Breast epithelium (tissue), 3 donors: Measurements from ENCODE around the gene PRDM16.

ENCODE experiments used
- POLR2A ChIP-seq: fragments of 450-650 bp; IDR thresholded peaks from one replicate; pipeline ENCODE4 v1.6.1; 2016; ENCODE audit warnings: antibody characterized with exemption, mild to moderate bottlenecking, moderate library complexity
- POLR2AphosphoS5 ChIP-seq, 3 donors: sonication (generic); formaldehyde crosslinking; IDR thresholded peaks; one replicate each; pipeline ENCODE4 v1.6.1; 2017; ENCODE audit warnings: antibody characterized with exemption in 3 of 3
- TF ChIP-seq, protein P1 (sequence below), 3 donors: fragments of 450-650 bp; IDR thresholded peaks; one replicate each; pipeline ENCODE4 v1.5.1; 2016 to 2017; ENCODE audit warnings: antibody characterized with exemption in 3 of 3, mild to moderate bottlenecking in 3 of 3, moderate library complexity in 3 of 3

GRCh38 chr1:3109355-3109754 is 40.4 kb downstream of the PRDM16 start:
- TF ChIP-seq POLR2AphosphoS5 (IDR thresholded peaks at IDR 0.05) (no peak), POLR2A (no peak)
- TF ChIP-seq, protein P1, sequence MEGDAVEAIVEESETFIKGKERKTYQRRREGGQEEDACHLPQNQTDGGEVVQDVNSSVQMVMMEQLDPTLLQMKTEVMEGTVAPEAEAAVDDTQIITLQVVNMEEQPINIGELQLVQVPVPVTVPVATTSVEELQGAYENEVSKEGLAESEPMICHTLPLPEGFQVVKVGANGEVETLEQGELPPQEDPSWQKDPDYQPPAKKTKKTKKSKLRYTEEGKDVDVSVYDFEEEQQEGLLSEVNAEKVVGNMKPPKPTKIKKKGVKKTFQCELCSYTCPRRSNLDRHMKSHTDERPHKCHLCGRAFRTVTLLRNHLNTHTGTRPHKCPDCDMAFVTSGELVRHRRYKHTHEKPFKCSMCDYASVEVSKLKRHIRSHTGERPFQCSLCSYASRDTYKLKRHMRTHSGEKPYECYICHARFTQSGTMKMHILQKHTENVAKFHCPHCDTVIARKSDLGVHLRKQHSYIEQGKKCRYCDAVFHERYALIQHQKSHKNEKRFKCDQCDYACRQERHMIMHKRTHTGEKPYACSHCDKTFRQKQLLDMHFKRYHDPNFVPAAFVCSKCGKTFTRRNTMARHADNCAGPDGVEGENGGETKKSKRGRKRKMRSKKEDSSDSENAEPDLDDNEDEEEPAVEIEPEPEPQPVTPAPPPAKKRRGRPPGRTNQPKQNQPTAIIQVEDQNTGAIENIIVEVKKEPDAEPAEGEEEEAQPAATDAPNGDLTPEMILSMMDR (IDR thresholded peaks at IDR 0.05), result no peak
